GM18907 (cell line): Measurements from ENCODE around the gene FBXL22.

Source experiments
- ATAC-seq: cut with Tn5 transposase; IDR thresholded peaks from one replicate; pipeline ENCODE4 v1.9.1; 2021; ENCODE audit warnings: mild to moderate bottlenecking, moderate library complexity; ENCODE audit not compliant: unreplicated experiment

The FBXL22 gene

DNA sequence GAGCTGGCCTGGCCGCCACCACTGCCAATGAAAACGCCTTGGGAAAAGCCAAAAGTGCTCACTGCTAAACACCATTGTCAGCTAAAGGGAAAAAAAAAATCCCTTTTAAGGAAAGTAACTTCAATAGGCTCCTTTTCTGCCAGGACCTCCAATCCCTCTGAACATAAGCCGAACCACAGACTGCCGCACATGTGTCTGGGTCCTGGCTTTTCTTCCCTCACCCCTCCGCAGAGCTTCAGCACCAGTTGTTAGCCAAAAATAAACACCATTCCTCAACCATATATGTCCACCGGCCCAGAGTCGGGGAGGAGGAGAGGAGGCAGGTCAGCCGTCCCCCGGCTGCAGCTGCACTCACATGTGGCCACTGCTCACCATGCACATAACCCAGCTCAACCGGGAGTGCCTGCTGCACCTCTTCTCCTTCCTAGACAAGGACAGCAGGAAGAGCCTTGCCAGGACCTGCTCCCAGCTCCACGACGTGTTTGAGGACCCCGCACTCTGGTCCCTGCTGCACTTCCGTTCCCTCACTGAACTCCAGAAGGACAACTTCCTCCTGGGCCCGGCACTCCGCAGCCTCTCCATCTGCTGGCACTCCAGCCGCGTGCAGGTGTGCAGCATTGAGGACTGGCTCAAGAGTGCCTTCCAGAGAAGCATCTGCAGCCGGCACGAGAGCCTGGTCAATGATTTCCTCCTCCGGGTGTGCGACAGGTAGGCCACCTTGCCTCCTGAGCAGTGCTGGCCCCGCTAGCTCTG lies at the start of gene FBXL22:
TSS of gene FBXL22 (plus strand) at position 350 of the 753 bp plus-strand sequence. CDS start at position 356, 6 bp downstream.
- no peak for ATAC-seq

- no peak for ATAC-seq
These were observed 45.8 kb upstream of the FBXL22 start for GRCh38 chr15:63551400-63551799.

- ATAC-seq, result no peak
These were observed 43.8 kb upstream of the FBXL22 start for GRCh38 chr15:63553388-63553791.

DNA sequence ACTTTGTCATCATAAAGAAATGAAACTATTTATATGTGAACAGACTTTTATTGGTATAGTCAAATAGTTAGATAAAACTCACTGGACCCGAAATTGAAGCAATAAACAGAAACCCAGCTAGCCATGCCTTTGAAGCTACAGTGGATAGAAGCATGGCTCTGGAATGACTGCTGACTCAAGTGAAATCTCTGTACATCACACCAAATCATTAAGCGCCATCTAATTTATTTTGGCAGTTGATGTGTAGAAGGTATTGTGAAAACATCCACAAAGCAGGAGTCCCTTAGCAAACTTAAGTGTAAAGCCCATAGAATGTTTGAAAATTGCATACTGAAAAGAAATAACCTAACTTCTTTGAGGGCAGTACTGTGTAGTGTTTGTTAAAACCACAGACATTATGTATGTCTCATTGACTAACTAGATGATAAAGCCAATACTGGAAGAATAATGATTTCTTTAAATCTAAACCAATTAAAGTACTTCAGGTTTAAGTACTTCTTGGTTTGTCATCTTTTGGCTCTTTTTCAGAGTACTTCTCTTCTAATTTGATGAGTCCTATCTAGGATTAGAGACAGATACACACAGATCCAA lies 42.8 kb upstream of the FBXL22 start:
- ATAC-seq, result no peak

DNA sequence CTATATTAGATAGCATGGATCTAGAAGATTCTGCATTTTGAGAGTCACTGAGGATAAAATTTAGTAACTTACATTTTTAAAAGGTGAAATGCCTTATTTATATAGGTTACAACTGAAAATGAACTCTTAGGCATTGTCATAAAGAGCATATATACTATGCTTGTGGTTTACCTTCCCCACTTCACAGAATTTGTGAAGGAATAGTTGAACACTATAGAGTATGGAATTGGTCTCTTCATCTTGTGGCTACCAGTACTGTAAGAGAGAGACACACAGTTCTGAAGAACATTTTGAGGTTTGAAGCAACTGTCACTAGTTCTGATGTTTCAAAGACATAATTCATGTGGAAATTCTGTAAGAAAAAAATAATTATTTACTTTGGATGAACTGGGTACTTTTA lies 41.7 kb upstream of the FBXL22 start:
- ATAC-seq, result no peak

DNA sequence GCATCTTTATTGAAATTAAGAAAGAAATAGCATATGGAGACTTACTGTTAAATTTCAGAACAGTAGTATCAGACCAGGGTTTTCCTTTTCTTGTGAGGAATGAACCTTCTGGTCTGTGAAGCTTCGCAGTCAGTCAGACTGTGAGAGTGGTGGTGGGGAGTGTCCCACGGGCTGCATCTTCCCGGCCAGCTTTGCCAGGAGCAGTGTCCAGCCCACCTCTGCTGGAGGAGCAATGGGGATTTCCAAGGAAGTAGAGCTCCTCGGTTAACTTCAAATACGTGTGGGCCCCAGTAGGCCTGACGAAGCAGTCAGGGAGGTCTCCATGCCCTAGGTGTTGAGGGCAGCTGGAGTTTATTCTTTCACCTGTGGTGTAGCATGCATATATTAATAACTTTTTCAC lies 40.9 kb upstream of the FBXL22 start:
- ATAC-seq, result no peak

DNA sequence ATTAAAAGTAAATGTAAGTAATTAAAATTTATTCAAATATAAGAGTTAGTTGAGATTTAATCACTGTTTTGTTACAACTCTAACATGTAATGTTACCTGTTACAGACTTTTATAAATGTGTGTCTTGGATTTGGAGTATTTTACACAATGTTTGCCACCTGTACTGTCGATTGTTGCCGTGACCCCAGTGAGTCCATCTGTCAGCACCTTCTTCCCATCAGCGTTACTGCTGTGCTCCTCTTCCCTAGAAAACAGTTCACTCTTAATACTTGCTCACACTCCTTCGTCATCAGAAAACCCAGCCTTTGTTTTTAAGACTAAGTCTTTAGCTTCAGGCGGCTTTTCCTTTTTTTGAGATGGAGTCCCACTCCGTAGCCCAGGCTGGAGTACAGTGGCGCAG lies 40.5 kb upstream of the FBXL22 start:
- ATAC-seq, result no peak

- ATAC-seq, result no peak
These were observed 37.4 kb upstream of the FBXL22 start for GRCh38 chr15:63559753-63560152.

- no peak for ATAC-seq
These were observed 36.3 kb upstream of the FBXL22 start for GRCh38 chr15:63560741-63561448.

DNA sequence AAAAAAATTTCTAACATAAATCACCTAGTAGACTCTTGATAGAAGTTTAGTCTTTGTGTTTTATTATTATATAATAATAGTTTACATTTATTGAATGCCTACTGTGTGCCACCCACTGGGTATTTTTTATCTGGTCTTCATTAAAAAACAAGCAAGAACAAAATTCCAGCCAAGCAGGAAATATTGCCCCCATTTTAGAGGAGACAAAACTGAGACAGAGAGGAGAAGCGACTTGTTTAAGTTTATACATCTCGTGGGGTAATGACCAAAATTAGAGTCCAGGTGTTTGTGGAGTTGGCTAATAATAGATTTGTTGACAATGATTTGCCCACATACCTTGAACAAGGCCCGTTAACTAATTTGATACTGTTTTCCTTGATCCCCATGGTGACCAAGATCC lies 33.1 kb upstream of the FBXL22 start:
- ATAC-seq, result no peak

GRCh38 chr15:63565536-63566186 lies 31.5 kb upstream of the FBXL22 start:
- no peak for ATAC-seq

DNA sequence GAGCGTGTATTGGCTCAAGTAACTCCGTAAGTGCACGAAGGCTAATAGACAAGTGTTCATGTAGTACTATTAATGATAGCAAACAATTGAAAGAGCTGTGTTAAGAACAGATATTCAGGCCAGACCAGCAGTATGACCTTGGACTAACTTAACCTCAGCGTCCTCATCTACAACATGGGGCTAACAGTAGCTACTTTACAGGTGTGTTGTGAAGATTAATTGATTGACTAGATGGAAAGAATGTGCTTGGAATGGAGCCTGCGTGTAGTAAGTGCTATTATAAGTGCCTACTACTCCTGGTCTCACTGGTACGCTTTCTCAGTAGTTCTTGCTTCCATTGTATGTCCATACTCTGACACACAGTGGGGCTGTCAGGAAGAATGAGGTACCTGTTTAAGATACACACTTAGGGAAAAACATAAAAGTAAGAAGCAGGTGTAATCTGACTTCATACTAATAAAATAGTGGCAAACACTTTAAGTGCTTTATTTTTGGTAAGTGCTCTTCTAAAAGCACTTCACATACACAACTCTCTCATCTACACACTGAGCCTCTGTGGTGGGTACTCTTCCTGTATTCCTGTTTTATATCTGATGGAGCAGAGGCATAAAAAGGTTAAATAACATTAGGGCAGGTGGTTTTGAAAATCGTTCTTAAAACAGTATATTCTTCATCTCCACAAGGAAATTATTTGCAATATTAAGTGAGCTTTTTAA lies 24.3 kb upstream of the FBXL22 start:
- no peak for ATAC-seq

- ATAC-seq, result no peak
These were observed 23.7 kb upstream of the FBXL22 start for GRCh38 chr15:63573533-63573932.

DNA sequence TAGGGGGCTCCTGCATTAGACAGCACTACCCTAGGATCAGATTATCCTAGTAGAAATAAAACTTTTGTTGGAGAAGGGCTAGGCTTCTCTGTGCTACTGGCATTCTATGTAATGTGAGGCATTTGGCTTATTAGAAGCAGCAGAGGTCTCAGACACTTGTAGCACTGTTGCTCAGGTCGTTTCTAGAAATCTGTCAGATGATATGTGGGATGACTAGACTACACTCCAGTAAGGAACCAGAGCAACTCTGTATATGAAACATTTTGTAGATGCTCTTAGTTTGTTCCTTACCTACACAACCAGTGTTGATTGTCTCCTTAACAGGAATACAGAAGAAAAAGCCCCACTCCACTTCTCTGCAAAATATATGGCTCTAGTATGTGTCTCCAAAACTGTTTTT lies 21.9 kb upstream of the FBXL22 start:
- no peak for ATAC-seq

- no peak for ATAC-seq
These were observed 20.7 kb upstream of the FBXL22 start for GRCh38 chr15:63576441-63576840.

- no peak for ATAC-seq
These were observed 15.0 kb upstream of the FBXL22 start for GRCh38 chr15:63582179-63582578.

DNA sequence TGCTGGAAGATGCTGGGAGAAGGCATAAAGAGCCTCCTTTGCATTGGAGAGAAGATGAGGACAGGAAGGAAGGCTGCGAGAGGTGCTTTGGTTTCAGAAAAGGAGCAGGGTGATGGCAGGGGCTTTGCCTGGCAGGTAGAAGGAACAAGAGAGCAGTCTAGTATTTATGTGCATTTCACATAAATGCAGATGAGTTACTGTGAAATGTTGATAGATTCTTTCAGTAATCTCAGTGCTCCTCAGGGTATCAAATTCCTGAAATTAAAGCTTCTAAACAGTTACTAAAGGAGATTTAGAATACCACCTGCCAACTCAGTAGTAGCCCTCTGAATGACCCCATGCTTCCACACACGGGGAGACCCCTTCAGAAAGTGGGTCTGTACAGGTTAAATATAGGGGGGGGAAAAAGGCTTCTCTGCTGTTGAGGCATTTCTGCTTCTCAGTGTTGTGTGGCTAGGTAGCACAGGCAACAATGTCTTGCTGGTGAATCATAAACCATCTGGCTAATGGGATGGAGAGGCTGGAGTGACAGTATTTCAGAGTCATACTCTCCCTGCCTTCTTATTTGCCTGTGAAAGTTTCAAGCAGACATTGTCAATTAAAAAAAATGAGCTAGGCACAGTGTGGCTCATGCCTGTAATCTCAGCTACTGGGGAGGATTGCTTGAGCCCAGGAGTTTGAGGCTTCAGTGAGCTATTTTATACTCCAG lies 14.3 kb upstream of the FBXL22 start:
- ATAC-seq, result no peak

- no peak for ATAC-seq
These were observed 10.4 kb upstream of the FBXL22 start for GRCh38 chr15:63586790-63587189.

DNA sequence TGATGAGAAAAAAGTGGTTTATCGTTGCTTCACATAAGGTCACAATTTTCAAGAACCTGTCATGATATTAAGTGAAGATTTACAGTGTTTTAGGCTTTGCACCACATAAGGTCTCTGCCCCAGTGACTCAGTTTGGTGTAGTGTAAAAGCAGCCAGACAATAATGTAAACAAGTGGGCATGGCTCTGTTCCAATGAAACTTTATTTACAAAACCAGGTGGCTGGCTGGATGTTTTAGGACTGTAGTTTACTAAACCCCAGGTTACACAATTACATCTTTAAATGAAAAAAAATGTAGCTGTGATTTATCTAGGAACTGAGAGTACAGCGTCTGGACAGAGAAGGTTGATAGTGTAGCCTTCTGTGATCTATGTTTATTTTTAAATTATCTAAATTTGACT lies 9.7 kb upstream of the FBXL22 start:
- no peak for ATAC-seq

GRCh38 chr15:63588826-63589225 lies 8.4 kb upstream of the FBXL22 start:
- no peak for ATAC-seq
